Heart left ventricle (tissue), 16 donors: ENCODE data around the gene DSCAM. TPM values are rescaled to one million over a fixed set of nuclear protein-coding genes. Genes with fewer than 3 reads are reported as not detected.

Experiments used
- ATAC-seq, 4 donors: fragments of 200-7000 bp; cut with Tn5 transposase; one replicate each; pipeline ENCODE4 v1.9.1; 2020 to 2022; ENCODE audit warnings: moderate library complexity in 4 of 4, mild to moderate bottlenecking in 3 of 4, moderate number of reproducible peaks in 1 of 4
- DNase-seq, 5 donors: peaks; one replicate each; pipeline ENCODE4 v3.0.0-alpha.2; 2020
- H3K27ac ChIP-seq, 12 donors: fragments of 200-600 bp; sonication (generic) in 4 of 12; one replicate each; pipeline versions ENCODE4 v1.5.0 to v1.8.0; 2016 to 2022; ENCODE audit warnings: mild to moderate bottlenecking in 2 of 12
- H3K27me3 ChIP-seq, 9 donors: fragments of 200-600 bp; sonication (generic) in 2 of 9; one replicate each; pipeline versions ENCODE4 v1.5.1 to v1.8.0; 2016 to 2022; ENCODE audit warnings: mild to moderate bottlenecking in 3 of 9
- H3K36me3 ChIP-seq, 9 donors: fragments of 200-600 bp; sonication (generic) in 2 of 9; one replicate each; pipeline versions ENCODE4 v1.5.0 to v1.8.0; 2018 to 2022; ENCODE audit warnings: mild to moderate bottlenecking in 2 of 9
- H3K4me1 ChIP-seq, 12 donors: fragments of 200-600 bp; sonication (generic) in 4 of 12; one replicate each; pipeline versions ENCODE4 v1.5.0 to v1.8.0; 2016 to 2022; ENCODE audit warnings: mild to moderate bottlenecking in 3 of 12
- H3K4me3 ChIP-seq, 12 donors: fragments of 200-600 bp; sonication (generic) in 4 of 12; one replicate each; pipeline versions ENCODE4 v1.5.0 to v1.8.0; 2017 to 2022; ENCODE audit warnings: mild to moderate bottlenecking in 9 of 12, moderate library complexity in 4 of 12
- H3K9me3 ChIP-seq, 12 donors: fragments of 200-600 bp; sonication (generic) in 4 of 12; one replicate each; pipeline versions ENCODE4 v1.5.0 to v1.8.0; 2016 to 2022; ENCODE audit warnings: mild to moderate bottlenecking in 1 of 12
- CTCF ChIP-seq, 12 donors: fragments of 200-600 bp; sonication (generic) in 4 of 12; IDR thresholded peaks; one replicate each; pipeline versions ENCODE4 v1.5.0 to v1.8.0; 2018 to 2022; ENCODE audit warnings: antibody characterized with exemption in 12 of 12, mild to moderate bottlenecking in 5 of 12
- POLR2A ChIP-seq, 2 donors: fragments of 450-650 bp; IDR thresholded peaks; one replicate each; pipeline ENCODE4 v1.6.1; 2017; ENCODE audit warnings: antibody characterized with exemption in 2 of 2, mild to moderate bottlenecking in 2 of 2, moderate library complexity in 2 of 2
- WGBS, 4 donors: extraction: QIAGEN DNeasy Blood & Tissue Kit in 2 of 4; methylation state at CpG; one replicate each; pipeline versions ENCODE4 v1.1.5 to v1.1.7; 2013 to 2018; 5-methylcytosine and 5-hydroxymethylcytosine counted together
- intact Hi-C, 10 donors: fragments of 100-400 bp; cut with DNase I; formaldehyde crosslinking; loops; one replicate each; pipeline versions ENCODE4 v1.11.1 to v1.14.2; 2022
- polyA plus RNA-seq, 2 donors: library from polyadenylated mRNA; stranded (reverse); fragments of 200-250 nt; gene quantifications; one replicate each; pipeline ENCODE4 v1.2.3, GENCODE V29; 2013
- total RNA-seq, 9 donors: library from RNA; depleted of rRNA in 2 of 9; stranded (reverse); fragments of >200 nt in 2 of 9; fragmentation: NEBNext Ultra II Directional in 3 of 9; extraction: Animal tissue kit (Norgen Biotek cat#: 25700) in 3 of 9; gene quantifications; one replicate each; pipeline versions ENCODE4 v1.1.0 to v1.2.4, GENCODE V29; 2016 to 2023
- donor health status: ischemic (EF 13 %, LVEDD 7.1; RV severe dilation, severe dysfunction).
- donor health status: healthy with polysubstance abuse.
- donor health status: DM: no; HTN: yes; CAD: no.
- donor health status: DM: no; HTN: no; CAD: no.
- donor health status: ischemic (EF 25% LVEDD 6.9; RV normal size, moderate dysfunction).
- donor health status: ischemic (EF 25% LVEDD 5.7; RV mildly dilated, moderate dysfunction).
- donor health status: healthy.
- donor health status: DM: yes; HTN: yes; CAD: no.
- donor health status: ischemic (EF 35%, LVEDD 5.7; RV mildly dilated, moderate dysfunction).
- donor health status: nonischemic (EF 11% LVEDD 7.7; RV severe dilation, severe dysfunction).
- donor health status: DM: yes; HTN: yes; CAD: no.
- donor health status: PGD.
- donor health status: ischemic (EF 29% LVEDD 5.4; RV normal size, mild dysfunction).
- donor health status: nonischemic (EF 23%, LVEDD 6.1; RV moderate dilation, normal function).

DSCAM gene
- total and polyA plus RNA-seq, 11 donors, result 0.03 TPM; not detected in 10

DNA sequence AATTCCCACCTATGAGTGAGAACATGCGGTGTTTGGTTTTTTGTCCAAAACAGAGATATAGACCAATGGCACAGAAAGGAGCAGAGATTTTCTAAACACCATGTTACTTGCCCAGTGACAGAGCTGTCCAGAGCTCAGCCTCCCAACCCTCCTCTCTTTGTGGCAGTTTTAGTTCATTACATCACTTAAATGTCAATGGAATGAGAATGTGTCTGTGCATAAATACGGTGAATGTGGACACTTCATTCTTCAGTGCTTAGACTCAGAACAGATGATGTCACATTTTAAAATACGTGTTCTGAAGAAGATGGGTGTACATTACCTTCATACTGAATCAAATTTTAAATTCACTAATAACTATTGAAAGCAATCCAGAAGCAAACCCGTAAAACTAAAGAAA is 374.9 kb downstream of the DSCAM start:
- intact Hi-C loops, result no loop called here
- ATAC-seq, result no peak
- no peaks in the 10 kb centered on the region for H3K4me1 ChIP-seq
- H3K27ac ChIP-seq, result no peak overlapping the region
- no peak for DNase-seq
- H3K4me3 ChIP-seq, result no peak overlapping the region
- WGBS, 4 donors, result 52 to 60% (median 56%) methylated on average over 4 of the region's 4 CpGs
- TF ChIP-seq CTCF (IDR thresholded peaks at IDR 0.05) (no peak), POLR2A (IDR thresholded peaks at IDR 0.05) (no peak)
- H3K36me3 ChIP-seq, result no peaks in the 10 kb centered on the region
- H3K9me3 ChIP-seq, result no peaks in the 10 kb centered on the region
- peaks cover 0 to 6% (median 0%) of the 10 kb centered on the region in 9 donors for H3K27me3 ChIP-seq

DNA sequence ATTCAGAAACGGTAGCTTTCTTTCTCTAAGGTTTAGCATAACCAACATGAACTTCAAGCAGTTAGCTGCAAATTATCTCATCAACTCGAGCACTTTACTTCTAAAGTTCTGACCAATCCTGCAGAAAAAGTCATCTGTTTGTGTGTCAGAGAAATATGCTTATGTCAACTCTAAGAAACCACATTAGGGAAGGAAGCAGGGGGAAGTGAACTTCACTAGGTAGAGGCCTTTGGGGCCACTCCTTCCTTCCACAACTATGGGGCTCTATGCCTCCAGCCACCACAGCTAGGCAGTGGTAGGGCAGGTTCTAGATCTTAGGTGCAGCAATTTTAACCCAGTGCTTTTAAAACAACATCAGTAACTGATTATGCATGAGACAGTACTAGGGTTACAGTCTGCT is 375.9 kb downstream of the DSCAM start:
- no peak for TF ChIP-seq CTCF (IDR thresholded peaks at IDR 0.05)
- no peak for TF ChIP-seq POLR2A (IDR thresholded peaks at IDR 0.05)
- H3K27ac ChIP-seq, result no peak overlapping the region
- DNase-seq, result no peak
- no peak overlapping the region for H3K4me3 ChIP-seq
- WGBS, 4 donors, result 62 to 68% (median 64%) methylated on average over 2 of the region's 2 CpGs
- no peaks in the 10 kb centered on the region for H3K36me3 ChIP-seq
- no peak for ATAC-seq
- intact Hi-C loops, result no loop called here
- H3K9me3 ChIP-seq, result no peaks in the 10 kb centered on the region
- peaks cover 0 to 6% (median 0%) of the 10 kb centered on the region in 9 donors for H3K27me3 ChIP-seq
- H3K4me1 ChIP-seq, result no peaks in the 10 kb centered on the region

DNA sequence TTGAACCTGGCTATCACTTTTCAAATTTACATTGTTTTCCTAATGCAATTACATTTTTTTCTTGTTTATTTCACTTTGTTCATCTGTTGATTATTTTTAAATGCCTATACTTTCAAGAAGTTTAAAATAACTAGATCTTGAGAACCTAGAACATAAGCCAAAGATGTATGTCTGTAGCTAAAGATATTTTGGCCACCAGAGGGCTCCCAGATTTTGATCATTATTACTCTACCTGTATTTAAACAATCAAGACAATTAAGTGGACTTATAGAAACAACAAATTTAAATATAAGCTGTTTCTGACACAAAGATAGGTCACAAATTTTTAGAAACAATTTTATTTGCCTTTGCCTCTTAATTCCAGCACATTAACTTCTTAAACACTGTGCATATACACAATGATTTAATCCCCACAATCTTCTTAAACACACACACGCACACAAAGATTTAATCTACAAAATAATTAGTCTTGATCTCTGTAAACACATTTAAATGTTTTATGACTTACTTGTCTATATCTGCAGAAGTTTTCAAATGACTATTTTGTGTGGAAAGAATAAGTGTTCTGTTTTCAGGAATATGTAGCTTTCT is 380.0 kb downstream of the DSCAM start:
- Histone ChIP-seq H3K36me3 (no peaks in the 10 kb centered on the region), H3K9me3 (no peaks in the 10 kb centered on the region), H3K27ac (no peak overlapping the region), H3K4me1 (no peaks in the 10 kb centered on the region), H3K27me3 (peaks cover 0 to 12% (median 0%) of the 10 kb centered on the region in 9 donors), H3K4me3 (no peak overlapping the region)
- ATAC-seq (no peak), DNase-seq (no peak)
- intact Hi-C loops, result loop anchor here (1.0 to 5.0 kb wide), 5 partner anchors 374 to 602 kb away; no protein-coding TSS in a partner anchor
- peak in 11 of 12 donors; percentile 20 to 53 (median 42) for TF ChIP-seq CTCF (IDR thresholded peaks at IDR 0.05)
- TF ChIP-seq POLR2A (IDR thresholded peaks at IDR 0.05), result no peak
- 87 to 95% (median 92%) methylated on average over 1 of the region's 1 CpG for WGBS, 4 donors

DNA sequence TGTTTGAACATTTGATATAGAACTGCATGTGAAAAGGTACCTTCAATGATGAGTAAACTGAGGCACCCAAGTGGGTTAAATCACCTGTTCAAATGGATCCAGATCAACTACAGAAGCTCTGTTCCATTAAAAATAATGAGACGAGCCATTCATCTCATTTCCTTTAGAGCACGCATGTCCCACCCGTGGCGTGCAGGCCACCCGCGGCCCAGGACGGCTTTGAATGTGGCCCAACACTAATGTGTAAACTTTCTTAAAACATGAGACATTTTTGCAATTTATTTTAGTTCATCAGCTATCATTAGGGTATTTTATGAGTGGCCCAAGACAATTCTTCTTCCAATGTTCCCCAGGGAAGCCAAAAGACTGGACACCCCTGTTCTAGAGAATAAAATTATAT is 381.6 kb downstream of the DSCAM start:
- Histone ChIP-seq H3K4me3 (no peak overlapping the region), H3K27me3 (peaks cover 0 to 12% (median 0%) of the 10 kb centered on the region in 9 donors), H3K9me3 (no peaks in the 10 kb centered on the region), H3K4me1 (no peaks in the 10 kb centered on the region), H3K36me3 (no peaks in the 10 kb centered on the region), H3K27ac (no peak overlapping the region)
- intact Hi-C loops, result loop anchor here in 8 of 10 donors (5.0 kb wide), 2 partner anchors 377 to 602 kb away; no protein-coding TSS in a partner anchor
- no peak for TF ChIP-seq CTCF (IDR thresholded peaks at IDR 0.05)
- no peak for TF ChIP-seq POLR2A (IDR thresholded peaks at IDR 0.05)
- ATAC-seq (no peak), DNase-seq (no peak)
- 90 to 93% (median 92%) methylated on average over 7 of the region's 7 CpGs for WGBS, 4 donors
